Spinal cord (tissue), 10 donors: ENCODE measurements around the gene RHOU. TPM values are rescaled to one million over a fixed set of nuclear protein-coding genes. Genes with fewer than 3 reads are reported as not detected.

Source experiments
- DNase-seq, 6 donors: peaks; one replicate each; pipeline versions ENCODE4 v3.0.0 to v3.0.0-alpha.2; 2013 to 2015; ENCODE audit warnings: low spot score in 6 of 6, low read depth in 4 of 6
- H3K27ac ChIP-seq: one replicate; pipeline ENCODE4 v1.5.1; 2013; ENCODE audit warnings: low read depth, low read length, control low read depth
- H3K27me3 ChIP-seq: one replicate; pipeline ENCODE4 v1.6.1; 2013; ENCODE audit warnings: low read length; ENCODE audit not compliant: control insufficient read depth, insufficient read depth
- H3K36me3 ChIP-seq: one replicate; pipeline ENCODE4 v1.6.1; 2013; ENCODE audit warnings: low read length; ENCODE audit not compliant: control insufficient read depth, insufficient read depth
- H3K4me1 ChIP-seq: one replicate; pipeline ENCODE4 v1.6.1; 2013; ENCODE audit warnings: low read length; ENCODE audit not compliant: control insufficient read depth, insufficient read depth
- H3K4me3 ChIP-seq: one replicate; pipeline ENCODE4 v1.5.1; 2013; ENCODE audit warnings: low read depth, low read length, control low read depth
- H3K9me3 ChIP-seq: one replicate; pipeline ENCODE4 v1.6.1; 2013; ENCODE audit warnings: low read length; ENCODE audit not compliant: control insufficient read depth, insufficient read depth
- WGBS: methylation state at CpG from one replicate; pipeline ENCODE4 v1.1.5; 2013; ENCODE audit warnings: missing lambda C conversion rate; ENCODE audit not compliant: insufficient coverage; 5-methylcytosine and 5-hydroxymethylcytosine counted together
- polyA plus RNA-seq, 2 donors: library from polyadenylated mRNA; unstranded; fragments of 120-200 nt; gene quantifications; one replicate each; pipeline ENCODE4 v1.2.1, GENCODE V29; 2013; ENCODE audit not compliant: insufficient read length in 2 of 2
- total RNA-seq, 2 donors: library from RNA; depleted of rRNA in 1 of 2; stranded (reverse); fragments of 120-200 nt in 1 of 2; fragments of >200 nt in 1 of 2; gene quantifications; one replicate each; pipeline versions ENCODE4 v1.2.3 to v1.2.4, GENCODE V29; 2013 to 2014
- donor health status: healthy.

The RHOU gene
- total and polyA plus RNA-seq, 4 donors: 23.6 to 47.3 (median 26.3) TPM

DNA sequence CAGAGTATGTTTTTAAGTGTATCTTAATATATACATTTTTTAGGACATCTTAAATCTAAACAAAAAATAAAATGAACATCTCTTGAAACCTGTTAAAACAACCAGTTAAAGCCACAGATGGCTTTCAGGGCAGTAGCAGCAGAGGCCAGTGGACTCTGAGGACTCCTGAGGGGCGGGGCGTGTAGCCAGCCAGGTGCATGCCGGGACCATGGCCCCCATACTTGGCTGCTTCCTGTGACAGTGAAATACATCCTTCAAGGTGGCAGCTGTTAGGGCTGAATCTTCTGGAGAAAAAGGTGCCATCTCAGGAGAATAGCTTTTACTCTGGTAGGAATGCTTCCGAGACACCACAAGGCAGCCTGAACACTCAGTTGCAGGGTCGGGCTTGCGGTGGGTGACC, 9.6 kb downstream of the RHOU start:
- no peaks in the 10 kb centered on the region for H3K9me3 ChIP-seq
- peaks cover 18% of the 10 kb centered on the region for H3K36me3 ChIP-seq
- H3K27me3 ChIP-seq: no peaks in the 10 kb centered on the region

DNA sequence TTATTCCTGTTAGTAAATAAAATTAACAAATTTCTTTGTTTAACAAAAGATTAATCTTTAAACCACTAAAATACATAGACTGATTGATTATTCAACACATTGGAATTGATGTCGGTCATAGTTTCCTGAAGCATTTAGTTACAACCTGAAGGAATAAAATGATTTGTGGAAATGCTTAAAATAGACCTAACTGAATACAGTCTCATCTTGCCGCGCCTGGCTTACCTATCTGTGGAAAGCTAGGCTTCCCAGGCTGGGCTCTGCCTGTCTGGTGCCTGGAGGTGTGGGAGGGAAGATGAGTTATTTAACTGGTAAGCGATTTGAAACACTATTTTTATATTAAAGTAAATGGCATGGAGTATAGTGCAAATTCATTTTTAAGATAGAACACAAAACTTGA, 10.2 kb downstream of the RHOU start:
- WGBS: 100% methylated on average over 1 of the region's 4 CpGs
- DNase-seq: no peak
- no peaks in the 10 kb centered on the region for H3K27me3 ChIP-seq
- H3K27ac ChIP-seq: no peak overlapping the region
- H3K4me3 ChIP-seq: no peak overlapping the region
- no peaks in the 10 kb centered on the region for H3K9me3 ChIP-seq
- peaks cover 18% of the 10 kb centered on the region for H3K36me3 ChIP-seq
- H3K4me1 ChIP-seq: peaks cover 15% of the 10 kb centered on the region

More for the DNA sequence above, 9.6 kb downstream of the RHOU start:
- Histone ChIP-seq H3K4me3 (no peak overlapping the region), H3K4me1 (peaks cover 15% of the 10 kb centered on the region), H3K27ac (no peak overlapping the region)
- 100% methylated on average over 2 of the region's 6 CpGs for WGBS
- DNase-seq: no peak

DNA sequence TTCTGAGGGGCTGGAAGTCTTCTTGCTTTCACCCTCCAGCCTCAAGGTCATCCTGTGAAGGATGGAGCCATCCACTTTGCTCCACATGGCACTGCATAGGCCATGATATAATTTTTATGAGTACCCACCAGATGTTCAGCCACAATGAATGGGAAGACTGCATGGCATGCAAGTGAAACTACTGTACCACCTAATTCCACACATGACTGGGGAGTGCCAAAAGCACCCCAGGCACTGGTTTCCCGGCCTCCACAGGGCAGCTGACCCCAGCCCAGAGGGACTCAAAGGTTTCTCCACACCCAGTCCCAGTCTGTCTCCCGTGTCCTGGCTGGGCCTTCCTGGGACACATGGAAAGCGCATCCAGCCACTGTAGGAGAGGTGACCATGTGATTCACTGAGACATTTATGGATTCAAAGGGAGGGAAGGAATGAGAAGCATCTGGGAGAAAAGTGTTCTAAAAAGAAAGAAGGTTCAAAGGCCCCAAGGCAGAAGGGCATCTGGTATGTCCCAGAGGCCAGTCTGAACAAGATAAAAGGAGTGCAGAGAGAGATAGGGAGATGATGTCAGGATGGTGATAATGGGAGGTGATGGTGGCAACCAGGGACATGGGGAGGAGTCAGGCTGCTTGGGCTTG, 12.1 kb downstream of the RHOU start:
- H3K27ac ChIP-seq: no peak overlapping the region

DNA sequence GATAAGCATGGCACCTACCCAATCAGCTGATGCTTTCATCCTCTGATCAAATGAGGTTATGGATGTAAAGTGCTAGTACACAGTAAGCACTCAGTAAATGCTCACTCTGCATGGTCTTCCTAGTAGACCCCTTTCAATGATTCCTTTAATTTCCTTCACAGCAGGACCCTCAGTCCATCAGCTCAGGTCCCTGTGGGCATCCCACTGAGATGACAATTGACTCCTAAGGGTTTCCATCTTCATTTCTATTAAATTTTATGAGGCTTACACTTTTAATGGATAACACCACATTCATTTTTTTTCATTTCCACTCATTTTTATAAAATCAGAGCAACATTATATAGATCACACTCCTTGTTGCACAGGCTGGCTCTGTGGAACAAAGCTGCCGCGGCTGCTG, 12.8 kb downstream of the RHOU start:
- DNase-seq: peak in 1 of 6 donors; percentile 70
- Histone ChIP-seq H3K4me1 (peaks cover 3% of the 10 kb centered on the region), H3K27ac (no peak overlapping the region), H3K9me3 (no peaks in the 10 kb centered on the region), H3K27me3 (no peaks in the 10 kb centered on the region), H3K4me3 (no peak overlapping the region), H3K36me3 (peaks cover 15% of the 10 kb centered on the region)
- WGBS: 100% methylated on average over 2 of the region's 2 CpGs

More for the DNA sequence above, 12.1 kb downstream of the RHOU start:
- H3K27me3 ChIP-seq: no peaks in the 10 kb centered on the region
- peaks cover 17% of the 10 kb centered on the region for H3K36me3 ChIP-seq
- no peaks in the 10 kb centered on the region for H3K9me3 ChIP-seq
- H3K4me3 ChIP-seq: no peak overlapping the region
- 100% methylated on average over 2 of the region's 3 CpGs for WGBS
- DNase-seq: no peak
- peaks cover 9% of the 10 kb centered on the region for H3K4me1 ChIP-seq

DNA sequence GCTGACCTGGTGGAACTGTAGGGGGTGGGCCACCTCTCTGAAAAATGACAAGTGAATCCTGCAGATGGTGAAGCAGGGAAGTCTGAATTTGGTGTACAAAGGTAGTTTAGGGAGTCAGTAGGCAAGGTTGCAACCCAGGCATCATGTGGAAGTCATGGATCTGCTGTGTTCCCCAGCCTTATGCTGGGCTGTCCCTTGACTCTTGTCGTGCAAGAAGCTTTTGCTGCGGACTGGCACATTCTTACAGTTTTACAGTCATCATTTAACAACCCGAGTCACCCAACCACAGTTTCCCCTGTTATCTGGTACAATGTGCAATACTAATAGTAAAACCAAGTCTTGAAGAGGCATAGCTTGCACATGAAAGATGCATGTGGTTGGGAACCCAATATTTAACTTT, 13.2 kb downstream of the RHOU start:
- no peak for DNase-seq
- H3K27ac ChIP-seq: no peak overlapping the region
- H3K36me3 ChIP-seq: peaks cover 12% of the 10 kb centered on the region
- no peaks in the 10 kb centered on the region for H3K4me1 ChIP-seq
- no peaks in the 10 kb centered on the region for H3K9me3 ChIP-seq
- H3K4me3 ChIP-seq: no peak overlapping the region
- no peaks in the 10 kb centered on the region for H3K27me3 ChIP-seq
- WGBS: no CpG with 5 or more reads among the region's 3 CpGs

DNA sequence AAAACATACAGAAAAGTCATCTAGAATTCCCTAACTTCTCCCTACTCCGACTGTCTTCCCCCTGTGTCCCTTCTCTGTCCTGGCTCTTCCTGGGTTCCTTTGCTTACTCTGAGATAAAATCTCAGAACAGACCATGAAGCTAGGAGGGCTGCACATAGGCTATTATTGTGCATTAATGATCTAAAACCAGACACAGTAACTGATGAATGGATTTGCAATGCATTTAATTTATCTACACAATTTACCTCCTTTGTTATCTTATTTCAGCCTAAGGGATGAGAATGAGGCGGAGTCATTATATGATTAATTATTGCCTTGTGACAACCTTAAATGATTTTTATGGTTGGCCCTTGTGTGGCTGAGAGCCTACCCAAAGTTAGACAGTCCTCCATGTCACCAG, 14.5 kb downstream of the RHOU start:
- peaks cover 3% of the 10 kb centered on the region for H3K4me1 ChIP-seq
- H3K36me3 ChIP-seq: peaks cover 10% of the 10 kb centered on the region
- DNase-seq: no peak
- no peak overlapping the region for H3K4me3 ChIP-seq
- no peak overlapping the region for H3K27ac ChIP-seq
- no peaks in the 10 kb centered on the region for H3K27me3 ChIP-seq
- no peaks in the 10 kb centered on the region for H3K9me3 ChIP-seq
- WGBS: no CpG with 5 or more reads among the region's 2 CpGs

DNA sequence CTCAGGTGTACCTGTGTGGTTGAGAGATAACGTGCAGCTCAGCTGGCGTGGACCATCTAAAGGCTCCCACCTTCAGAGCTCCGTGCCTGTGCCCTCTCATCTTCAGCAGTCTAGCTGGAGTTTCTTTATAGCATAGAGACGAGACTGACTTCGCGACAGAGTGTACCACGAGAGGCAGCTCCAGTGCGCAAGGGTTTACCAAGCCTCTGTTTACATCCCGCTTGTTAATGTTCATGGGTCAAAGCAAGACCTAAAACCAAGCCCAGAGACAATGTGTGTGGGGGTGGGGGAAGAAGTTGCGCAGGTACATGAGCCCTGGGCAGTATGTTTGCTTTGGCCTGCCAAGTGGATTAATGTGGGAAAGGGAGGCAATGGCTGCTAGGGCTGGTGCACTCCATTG, 15.6 kb downstream of the RHOU start:
- Histone ChIP-seq H3K4me1 (peaks cover 11% of the 10 kb centered on the region), H3K4me3 (no peak overlapping the region), H3K27me3 (peaks cover 9% of the 10 kb centered on the region), H3K27ac (no peak overlapping the region), H3K36me3 (peaks cover 3% of the 10 kb centered on the region), H3K9me3 (no peaks in the 10 kb centered on the region)
- WGBS: 91% methylated on average over 10 of the region's 10 CpGs
- no peak for DNase-seq

DNA sequence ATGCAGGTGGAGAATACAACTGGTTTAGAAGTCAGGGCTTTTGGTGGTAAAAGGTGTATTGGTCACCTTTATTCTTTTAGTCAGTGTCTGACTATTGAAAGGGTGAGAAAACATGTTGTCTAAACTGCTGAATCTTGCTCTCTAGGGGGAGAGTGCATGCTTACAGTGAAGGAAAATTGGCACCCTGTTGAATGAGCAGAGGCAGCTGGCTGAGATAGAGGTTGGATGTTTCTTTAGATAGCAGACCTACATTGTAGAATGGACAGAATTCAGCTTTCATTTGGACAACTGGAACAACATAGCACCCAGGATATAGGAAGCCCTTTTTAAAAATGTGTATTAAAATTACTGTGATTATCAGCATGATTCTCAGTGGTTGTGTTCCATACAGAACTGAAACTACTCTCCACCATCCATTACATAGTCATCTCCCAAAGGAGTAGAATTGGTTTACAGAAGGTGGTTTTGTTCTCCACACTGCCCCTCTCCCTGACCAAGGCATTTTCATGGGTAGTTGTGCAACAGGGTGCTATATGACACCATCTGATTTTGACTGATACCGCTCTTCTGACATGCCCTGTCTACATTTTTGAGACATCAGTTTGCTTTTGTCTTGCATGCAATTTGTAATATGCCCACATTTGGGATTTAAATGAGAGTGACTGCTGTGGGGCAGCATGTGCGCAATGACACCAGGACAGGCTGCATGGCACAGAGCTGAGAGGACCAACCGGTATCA, 16.2 kb downstream of the RHOU start:
- Histone ChIP-seq H3K27ac (no peak overlapping the region), H3K4me3 (no peak overlapping the region), H3K4me1 (peaks cover 11% of the 10 kb centered on the region), H3K9me3 (no peaks in the 10 kb centered on the region), H3K36me3 (peaks cover 3% of the 10 kb centered on the region), H3K27me3 (peaks cover 9% of the 10 kb centered on the region)
- 67% methylated on average over 3 of the region's 3 CpGs for WGBS
- DNase-seq: no peak

DNA sequence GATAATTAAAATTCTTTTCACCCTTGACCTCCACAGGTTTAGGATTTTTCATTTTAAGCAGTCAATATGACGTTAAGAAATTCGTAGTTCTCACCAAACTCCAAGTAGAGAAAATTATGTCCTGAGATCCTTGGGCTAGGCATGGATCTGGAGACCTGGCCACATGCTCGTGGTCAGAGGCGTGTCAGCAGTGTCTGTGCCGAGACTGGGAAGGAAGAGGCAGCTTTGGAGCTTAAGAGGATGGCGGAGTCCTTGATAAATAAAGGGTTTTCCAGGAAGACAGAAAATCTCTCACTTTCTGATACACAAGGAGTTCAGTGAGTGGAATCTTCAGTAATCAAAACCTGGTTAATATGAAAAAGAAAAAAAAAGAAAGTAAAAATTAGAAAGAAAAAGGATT, 17.0 kb downstream of the RHOU start:
- H3K36me3 ChIP-seq: peaks cover 3% of the 10 kb centered on the region
- peaks cover 9% of the 10 kb centered on the region for H3K27me3 ChIP-seq
- H3K9me3 ChIP-seq: no peaks in the 10 kb centered on the region
- H3K4me1 ChIP-seq: peaks cover 11% of the 10 kb centered on the region
- no peak overlapping the region for H3K4me3 ChIP-seq
- no peak overlapping the region for H3K27ac ChIP-seq
- WGBS: 94% methylated on average over 3 of the region's 6 CpGs
- DNase-seq: no peak
